ENCODE measurements around the gene PLCB1.
"Not testable (repeated sequence)": the region's sequence is repeated elsewhere in the genome, so short reads cannot be mapped to it uniquely, and the experiment has no call there.

The PLCB1 gene

GRCh38 chr20:8414586-8415274 lies 282.7 kb downstream of the PLCB1 start:
- DNase-seq: no peak

- DNase-seq: no peak
Observed at GRCh38 chr20:8421981-8422380, 289.9 kb downstream of the PLCB1 start.

GRCh38 chr20:8423482-8423881 lies 291.4 kb downstream of the PLCB1 start:
- no peak for DNase-seq

- no peak for DNase-seq
Observed at GRCh38 chr20:8424010-8424409, 291.9 kb downstream of the PLCB1 start.

GRCh38 chr20:8425016-8425415 lies 292.9 kb downstream of the PLCB1 start:
- no peak for DNase-seq

- DNase-seq: no peak
Observed at GRCh38 chr20:8425802-8426201, 293.7 kb downstream of the PLCB1 start.

GRCh38 chr20:8427419-8428040 lies 295.5 kb downstream of the PLCB1 start:
- no peak for DNase-seq

GRCh38 chr20:8428988-8429387 lies 296.9 kb downstream of the PLCB1 start:
- DNase-seq: no peak

- peak; percentile 96 for DNase-seq
Observed at GRCh38 chr20:8431538-8432434, 299.7 kb downstream of the PLCB1 start.

GRCh38 chr20:8432435-8433148 lies 300.5 kb downstream of the PLCB1 start:
- DNase-seq: no peak

- no peak for DNase-seq
Observed at GRCh38 chr20:8433291-8433690, 301.2 kb downstream of the PLCB1 start.

GRCh38 chr20:8434326-8434876 lies 302.3 kb downstream of the PLCB1 start:
- DNase-seq: no peak

GRCh38 chr20:8435285-8436035 lies 303.4 kb downstream of the PLCB1 start:
- no peak for DNase-seq

GRCh38 chr20:8436938-8437337 lies 304.9 kb downstream of the PLCB1 start:
- DNase-seq: not testable (repeated sequence)

GRCh38 chr20:8438748-8439147 lies 306.7 kb downstream of the PLCB1 start:
- DNase-seq: no peak

GRCh38 chr20:8443464-8444072 lies 311.5 kb downstream of the PLCB1 start:
- DNase-seq: no peak

- no peak for DNase-seq
Observed at GRCh38 chr20:8447262-8448120, 315.4 kb downstream of the PLCB1 start.

- DNase-seq: no peak
Observed at GRCh38 chr20:8449123-8449522, 317.1 kb downstream of the PLCB1 start.

GRCh38 chr20:8454137-8454712 lies 322.2 kb downstream of the PLCB1 start:
- peak; percentile 30 for DNase-seq

- DNase-seq: no peak
Observed at GRCh38 chr20:8456765-8457164, 324.7 kb downstream of the PLCB1 start.

Measured in NCI-H2029 (cell line).